H1 (cell line): ENCODE data around the gene MAML3. TPM values are rescaled to one million over a fixed set of nuclear protein-coding genes. Genes with fewer than 3 reads are reported as not detected.

Experiments
- EZH2 ChIP-seq: fragments of 200-600 bp; sonication (generic); IDR thresholded peaks from 2 replicates; pipeline ENCODE4 v1.7.1; 2012; ENCODE audit warnings: low read depth, mild to moderate bottlenecking, moderate library complexity, low read length, inconsistent platforms; ENCODE audit not compliant: severe bottlenecking
- HDAC2 ChIP-seq, 2 experiments: fragments of 300-600 bp in 1 of 2; sonication (generic) in 1 of 2; IDR thresholded peaks; 2 replicates each; pipeline ENCODE4 v1.6.1; 2011 to 2012; ENCODE audit warnings: low read depth in 2 of 2, low read length in 2 of 2, mild to moderate bottlenecking in 2 of 2, moderate library complexity in 2 of 2, borderline replicate concordance in 1 of 2, inconsistent platforms in 1 of 2
- MAFK ChIP-seq: IDR thresholded peaks from 2 replicates; pipeline ENCODE4 v1.6.1; 2012; ENCODE audit warnings: low read depth, mild to moderate bottlenecking, improper control_type of control experiment, low read length
- NRF1 ChIP-seq: IDR thresholded peaks from 2 replicates; pipeline ENCODE4 v1.6.1; 2011; ENCODE audit warnings: mild to moderate bottlenecking, low read depth, low read length, improper control_type of control experiment
- SIRT6 ChIP-seq: IDR thresholded peaks from one replicate; pipeline ENCODE4 v1.7.1; 2012; ENCODE audit warnings: low read length, inconsistent platforms
- ZNF274 ChIP-seq: IDR thresholded peaks from 2 replicates; pipeline ENCODE4 v1.7.0; 2012; ENCODE audit warnings: low read length, borderline replicate concordance; ENCODE audit errors: extremely low read depth
- polyA plus RNA-seq, 7 experiments: library from polyadenylated mRNA; depleted of rRNA in 3 of 7; stranded (reverse) in 5 of 7; unstranded in 2 of 7; fragments of >200 nt in 5 of 7; fragments of 200-250 nt in 2 of 7; gene quantifications; 1 replicate in 5 of 7; 2 replicates in 1 of 7; 4 replicates in 1 of 7; pipeline versions ENCODE4 v1.2.1 to v1.2.3, GENCODE V29; 2011 to 2013; ENCODE audit warnings: missing spikeins in 2 of 7, mixed read lengths in 2 of 7
- total RNA-seq: library from RNA; stranded (reverse); fragmentation: NEBNext Ultra II Directional; extraction: Animal tissue kit (Norgen Biotek cat#: 25700); gene quantifications from 2 replicates; pipeline ENCODE4 v1.2.1, GENCODE V29; 2021
- TF ChIP-seq, protein P1 (sequence below): fragments of 300-600 bp; sonication (generic); IDR thresholded peaks from 2 replicates; pipeline ENCODE4 v1.7.1; 2012; ENCODE audit warnings: low read length, moderate library complexity, mild to moderate bottlenecking, inconsistent platforms; ENCODE audit not compliant: insufficient replicate concordance

The MAML3 gene
- total and polyA plus RNA-seq, 2 of the 8 experiments (the other 6 are each of a cell fraction or from before 2014, with no cell fraction given) = 2.1 to 5.7 TPM

- TF ChIP-seq, protein P1, sequence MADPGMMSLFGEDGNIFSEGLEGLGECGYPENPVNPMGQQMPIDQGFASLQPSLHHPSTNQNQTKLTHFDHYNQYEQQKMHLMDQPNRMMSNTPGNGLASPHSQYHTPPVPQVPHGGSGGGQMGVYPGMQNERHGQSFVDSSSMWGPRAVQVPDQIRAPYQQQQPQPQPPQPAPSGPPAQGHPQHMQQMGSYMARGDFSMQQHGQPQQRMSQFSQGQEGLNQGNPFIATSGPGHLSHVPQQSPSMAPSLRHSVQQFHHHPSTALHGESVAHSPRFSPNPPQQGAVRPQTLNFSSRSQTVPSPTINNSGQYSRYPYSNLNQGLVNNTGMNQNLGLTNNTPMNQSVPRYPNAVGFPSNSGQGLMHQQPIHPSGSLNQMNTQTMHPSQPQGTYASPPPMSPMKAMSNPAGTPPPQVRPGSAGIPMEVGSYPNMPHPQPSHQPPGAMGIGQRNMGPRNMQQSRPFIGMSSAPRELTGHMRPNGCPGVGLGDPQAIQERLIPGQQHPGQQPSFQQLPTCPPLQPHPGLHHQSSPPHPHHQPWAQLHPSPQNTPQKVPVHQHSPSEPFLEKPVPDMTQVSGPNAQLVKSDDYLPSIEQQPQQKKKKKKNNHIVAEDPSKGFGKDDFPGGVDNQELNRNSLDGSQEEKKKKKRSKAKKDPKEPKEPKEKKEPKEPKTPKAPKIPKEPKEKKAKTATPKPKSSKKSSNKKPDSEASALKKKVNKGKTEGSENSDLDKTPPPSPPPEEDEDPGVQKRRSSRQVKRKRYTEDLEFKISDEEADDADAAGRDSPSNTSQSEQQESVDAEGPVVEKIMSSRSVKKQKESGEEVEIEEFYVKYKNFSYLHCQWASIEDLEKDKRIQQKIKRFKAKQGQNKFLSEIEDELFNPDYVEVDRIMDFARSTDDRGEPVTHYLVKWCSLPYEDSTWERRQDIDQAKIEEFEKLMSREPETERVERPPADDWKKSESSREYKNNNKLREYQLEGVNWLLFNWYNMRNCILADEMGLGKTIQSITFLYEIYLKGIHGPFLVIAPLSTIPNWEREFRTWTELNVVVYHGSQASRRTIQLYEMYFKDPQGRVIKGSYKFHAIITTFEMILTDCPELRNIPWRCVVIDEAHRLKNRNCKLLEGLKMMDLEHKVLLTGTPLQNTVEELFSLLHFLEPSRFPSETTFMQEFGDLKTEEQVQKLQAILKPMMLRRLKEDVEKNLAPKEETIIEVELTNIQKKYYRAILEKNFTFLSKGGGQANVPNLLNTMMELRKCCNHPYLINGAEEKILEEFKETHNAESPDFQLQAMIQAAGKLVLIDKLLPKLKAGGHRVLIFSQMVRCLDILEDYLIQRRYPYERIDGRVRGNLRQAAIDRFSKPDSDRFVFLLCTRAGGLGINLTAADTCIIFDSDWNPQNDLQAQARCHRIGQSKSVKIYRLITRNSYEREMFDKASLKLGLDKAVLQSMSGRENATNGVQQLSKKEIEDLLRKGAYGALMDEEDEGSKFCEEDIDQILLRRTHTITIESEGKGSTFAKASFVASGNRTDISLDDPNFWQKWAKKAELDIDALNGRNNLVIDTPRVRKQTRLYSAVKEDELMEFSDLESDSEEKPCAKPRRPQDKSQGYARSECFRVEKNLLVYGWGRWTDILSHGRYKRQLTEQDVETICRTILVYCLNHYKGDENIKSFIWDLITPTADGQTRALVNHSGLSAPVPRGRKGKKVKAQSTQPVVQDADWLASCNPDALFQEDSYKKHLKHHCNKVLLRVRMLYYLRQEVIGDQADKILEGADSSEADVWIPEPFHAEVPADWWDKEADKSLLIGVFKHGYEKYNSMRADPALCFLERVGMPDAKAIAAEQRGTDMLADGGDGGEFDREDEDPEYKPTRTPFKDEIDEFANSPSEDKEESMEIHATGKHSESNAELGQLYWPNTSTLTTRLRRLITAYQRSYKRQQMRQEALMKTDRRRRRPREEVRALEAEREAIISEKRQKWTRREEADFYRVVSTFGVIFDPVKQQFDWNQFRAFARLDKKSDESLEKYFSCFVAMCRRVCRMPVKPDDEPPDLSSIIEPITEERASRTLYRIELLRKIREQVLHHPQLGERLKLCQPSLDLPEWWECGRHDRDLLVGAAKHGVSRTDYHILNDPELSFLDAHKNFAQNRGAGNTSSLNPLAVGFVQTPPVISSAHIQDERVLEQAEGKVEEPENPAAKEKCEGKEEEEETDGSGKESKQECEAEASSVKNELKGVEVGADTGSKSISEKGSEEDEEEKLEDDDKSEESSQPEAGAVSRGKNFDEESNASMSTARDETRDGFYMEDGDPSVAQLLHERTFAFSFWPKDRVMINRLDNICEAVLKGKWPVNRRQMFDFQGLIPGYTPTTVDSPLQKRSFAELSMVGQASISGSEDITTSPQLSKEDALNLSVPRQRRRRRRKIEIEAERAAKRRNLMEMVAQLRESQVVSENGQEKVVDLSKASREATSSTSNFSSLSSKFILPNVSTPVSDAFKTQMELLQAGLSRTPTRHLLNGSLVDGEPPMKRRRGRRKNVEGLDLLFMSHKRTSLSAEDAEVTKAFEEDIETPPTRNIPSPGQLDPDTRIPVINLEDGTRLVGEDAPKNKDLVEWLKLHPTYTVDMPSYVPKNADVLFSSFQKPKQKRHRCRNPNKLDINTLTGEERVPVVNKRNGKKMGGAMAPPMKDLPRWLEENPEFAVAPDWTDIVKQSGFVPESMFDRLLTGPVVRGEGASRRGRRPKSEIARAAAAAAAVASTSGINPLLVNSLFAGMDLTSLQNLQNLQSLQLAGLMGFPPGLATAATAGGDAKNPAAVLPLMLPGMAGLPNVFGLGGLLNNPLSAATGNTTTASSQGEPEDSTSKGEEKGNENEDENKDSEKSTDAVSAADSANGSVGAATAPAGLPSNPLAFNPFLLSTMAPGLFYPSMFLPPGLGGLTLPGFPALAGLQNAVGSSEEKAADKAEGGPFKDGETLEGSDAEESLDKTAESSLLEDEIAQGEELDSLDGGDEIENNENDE = no peak
- TF ChIP-seq MAFK (no peak), NRF1 (no peak), SIRT6 (no peak), HDAC2 (IDR thresholded peaks at IDR 0.05; ENCODE audit: borderline replicate concordance in 1 of 2, low read depth in 2 of 2, low read length in 2 of 2) (no peak), EZH2 (no peak), ZNF274 (no peak)
Measured at GRCh38 chr4:139718358-139718757, 435.6 kb downstream of the MAML3 start (continued).
